HCT116 (cell line): ENCODE data around the gene THSD7B. TPM values are rescaled to one million over a fixed set of nuclear protein-coding genes. Genes with fewer than 3 reads are reported as not detected.

Source experiments
- ATAC-seq: fragments of 200-7000 bp; cut with Tn5 transposase; 2 replicates; pipeline ENCODE4 v1.9.1; 2020; ENCODE audit warnings: mild to moderate bottlenecking, moderate library complexity
- BruUV-seq: library from RNA; stranded (reverse); fragments of 400-500 nt; replicated peaks from 2 replicates; lab custom pipeline; 2021; lab: Mats Ljungman, UMichigan
- CTCF ChIA-PET: fragments of 300-600 bp; sonication (Branson Sonifier 250); formaldehyde crosslinking; loops from one replicate; lab custom pipeline; 2021; ENCODE audit warnings: antibody characterized with exemption; lab: Charles Lee
- POLR2A ChIA-PET: fragments of 300-600, 350-600 bp; sonication (Branson Sonifier 250); formaldehyde crosslinking; loops from one replicate; lab custom pipeline; 2021; ENCODE audit warnings: antibody characterized with exemption; lab: Charles Lee
- RAD21 ChIA-PET, 2 experiments: fragments of 300-600 bp; sonication (Branson Sonifier 250); formaldehyde crosslinking; loops; one replicate each; lab custom pipeline; 2023; ENCODE audit warnings: low total read pairs in 2 of 2; ENCODE audit not compliant: uncharacterized antibody in 2 of 2, unreplicated experiment in 2 of 2, low non-redundant PET in 1 of 2; lab: Charles Lee
- DNase-seq: peaks from one replicate; pipeline ENCODE4 v3.0.0-alpha.2; 2010; ENCODE audit warnings: low read depth, low spot score
- H2AFZ ChIP-seq: fragments of 200-600 bp; shearing (Covaris generic), sonication (generic); 2 replicates; pipeline ENCODE4 v1.6.1; 2017; ENCODE audit warnings: low read depth, mixed run types, mixed read lengths, antibody characterized with exemption, low read length; ENCODE audit not compliant: poor library complexity, severe bottlenecking
- H3K27ac ChIP-seq: 2 replicates; pipeline ENCODE4 v1.5.1; 2012; ENCODE audit warnings: low read depth, low read length
- H3K27me3 ChIP-seq: fragments of 200-600 bp; sonication (generic); 2 replicates; pipeline ENCODE4 v1.6.1; 2016; ENCODE audit warnings: mixed run types, low read length, mixed read lengths; ENCODE audit not compliant: insufficient read depth
- H3K36me3 ChIP-seq, 2 experiments: fragments of 200-500 bp in 1 of 2; fragments of 200-600 bp in 1 of 2; sonication (Bioruptor generic) in 1 of 2; sonication (generic) in 1 of 2; 2 replicates each; pipeline versions ENCODE4 v1.5.1 to v1.6.1; 2014 to 2016; ENCODE audit warnings: low read length in 2 of 2, inconsistent platforms in 1 of 2, mixed read lengths in 1 of 2, mixed run types in 1 of 2; ENCODE audit not compliant: insufficient read depth in 2 of 2, control insufficient read depth in 1 of 2
- H3K4me1 ChIP-seq, 2 experiments: fragments of 200-600 bp in 1 of 2; sonication (generic) in 1 of 2; 2 replicates each; pipeline versions ENCODE4 v1.5.1 to v1.6.1; 2012 to 2017; ENCODE audit warnings: low read length in 2 of 2, inconsistent platforms in 1 of 2, mild to moderate bottlenecking in 1 of 2, mixed read lengths in 1 of 2, mixed run types in 1 of 2, moderate library complexity in 1 of 2; ENCODE audit not compliant: insufficient read depth in 2 of 2, control insufficient read depth in 1 of 2
- H3K4me2 ChIP-seq: fragments of 200-600 bp; sonication (generic); 2 replicates; pipeline ENCODE4 v1.6.1; 2017; ENCODE audit warnings: mixed run types, low read length, mixed read lengths
- H3K4me3 ChIP-seq, 2 experiments: fragments of 200-600 bp in 1 of 2; sonication (generic) in 1 of 2; replicated peaks in 1 of 2; 2 replicates each; pipeline ENCODE4 v1.5.1; 2011 to 2016; ENCODE audit warnings: low read length in 2 of 2, control low read depth in 1 of 2, low read depth in 1 of 2, mild to moderate bottlenecking in 1 of 2, mixed read lengths in 1 of 2, mixed run types in 1 of 2
- H3K79me2 ChIP-seq: fragments of 200-600 bp; sonication (generic); 2 replicates; pipeline ENCODE4 v1.6.1; 2017; ENCODE audit warnings: mild to moderate bottlenecking, mixed run types, low read length, moderate library complexity, mixed read lengths; ENCODE audit not compliant: insufficient read depth
- H3K9ac ChIP-seq: fragments of 200-600 bp; sonication (generic); 2 replicates; pipeline ENCODE4 v1.6.1; 2016; ENCODE audit warnings: low read length, mixed read lengths
- H3K9me2 ChIP-seq: fragments of 200-600 bp; sonication (generic), shearing (Covaris generic); 2 replicates; pipeline ENCODE4 v1.6.1; 2017; ENCODE audit warnings: mixed run types, mild to moderate bottlenecking, moderate library complexity; ENCODE audit not compliant: insufficient read depth
- H3K9me3 ChIP-seq, 2 experiments: fragments of 200-500 bp in 1 of 2; fragments of 200-600 bp in 1 of 2; sonication (Bioruptor generic) in 1 of 2; sonication (generic) in 1 of 2; 2 replicates each; pipeline ENCODE4 v1.6.1; 2014 to 2017; ENCODE audit warnings: low read length in 2 of 2, mixed read lengths in 2 of 2, inconsistent platforms in 1 of 2, low read depth in 1 of 2, mild to moderate bottlenecking in 1 of 2, mixed run types in 1 of 2, moderate library complexity in 1 of 2; ENCODE audit not compliant: control insufficient read depth in 1 of 2, insufficient read depth in 1 of 2
- H4K20me1 ChIP-seq: fragments of 200-600 bp; sonication (generic), shearing (Covaris generic); 2 replicates; pipeline ENCODE4 v1.6.1; 2017; ENCODE audit warnings: mixed run types, mild to moderate bottlenecking, moderate library complexity; ENCODE audit not compliant: insufficient read depth
- CEBPB ChIP-seq: IDR thresholded peaks from 2 replicates; pipeline ENCODE4 v1.6.1; 2012; ENCODE audit warnings: low read depth
- ELF1 ChIP-seq: IDR thresholded peaks from 2 replicates; pipeline ENCODE4 v1.6.1; 2012; ENCODE audit warnings: low read depth, borderline replicate concordance
- FOSL1 ChIP-seq: IDR thresholded peaks from 2 replicates; pipeline ENCODE4 v1.6.1; 2012; ENCODE audit warnings: low read depth
- JUND ChIP-seq: IDR thresholded peaks from 2 replicates; pipeline ENCODE4 v1.6.1; 2012
- POLR2A ChIP-seq: IDR thresholded peaks from 2 replicates; pipeline ENCODE4 v1.7.0; 2011; ENCODE audit warnings: borderline replicate concordance; ENCODE audit not compliant: insufficient read depth, insufficient read length; ENCODE audit errors: extremely low read depth
- RAD21 ChIP-seq: IDR thresholded peaks from 2 replicates; pipeline ENCODE4 v1.6.1; 2012; ENCODE audit warnings: low read depth, mild to moderate bottlenecking
- SIN3A ChIP-seq: IDR thresholded peaks from 2 replicates; pipeline ENCODE4 v1.6.1; 2012; ENCODE audit warnings: low read depth
- SRF ChIP-seq: IDR thresholded peaks from 2 replicates; pipeline ENCODE4 v1.6.1; 2012; ENCODE audit warnings: low read depth
- YY1 ChIP-seq: IDR thresholded peaks from 2 replicates; pipeline ENCODE4 v1.6.1; 2011; ENCODE audit warnings: low read length, low read depth, moderate library complexity, mild to moderate bottlenecking; ENCODE audit not compliant: insufficient replicate concordance; ENCODE audit errors: extremely low read depth
- intact Hi-C: fragments of 100-400 bp; cut with micrococcal nuclease; formaldehyde crosslinking; loops from 2 replicates; pipeline ENCODE4 v1.10.0; 2022
- total RNA-seq: library from RNA; stranded (reverse); gene quantifications from one replicate; pipeline ENCODE4 v1.2.1, GENCODE V29; 2021; ENCODE audit not compliant: unreplicated experiment
- TF ChIP-seq, protein P1 (sequence below): IDR thresholded peaks from 2 replicates; pipeline ENCODE4 v1.6.1; 2012
- TF ChIP-seq, protein P2 (sequence below): IDR thresholded peaks from 2 replicates; pipeline ENCODE4 v1.6.1; 2011; ENCODE audit warnings: mild to moderate bottlenecking, low read length, moderate library complexity; ENCODE audit not compliant: insufficient replicate concordance; ENCODE audit errors: extremely low read depth
- TF ChIP-seq, protein P3 (sequence below): IDR thresholded peaks from 2 replicates; pipeline ENCODE4 v1.6.1; 2012; ENCODE audit warnings: low read depth

THSD7B gene
- total RNA-seq, 1 experiment from 2014 or later, result not detected

DNA sequence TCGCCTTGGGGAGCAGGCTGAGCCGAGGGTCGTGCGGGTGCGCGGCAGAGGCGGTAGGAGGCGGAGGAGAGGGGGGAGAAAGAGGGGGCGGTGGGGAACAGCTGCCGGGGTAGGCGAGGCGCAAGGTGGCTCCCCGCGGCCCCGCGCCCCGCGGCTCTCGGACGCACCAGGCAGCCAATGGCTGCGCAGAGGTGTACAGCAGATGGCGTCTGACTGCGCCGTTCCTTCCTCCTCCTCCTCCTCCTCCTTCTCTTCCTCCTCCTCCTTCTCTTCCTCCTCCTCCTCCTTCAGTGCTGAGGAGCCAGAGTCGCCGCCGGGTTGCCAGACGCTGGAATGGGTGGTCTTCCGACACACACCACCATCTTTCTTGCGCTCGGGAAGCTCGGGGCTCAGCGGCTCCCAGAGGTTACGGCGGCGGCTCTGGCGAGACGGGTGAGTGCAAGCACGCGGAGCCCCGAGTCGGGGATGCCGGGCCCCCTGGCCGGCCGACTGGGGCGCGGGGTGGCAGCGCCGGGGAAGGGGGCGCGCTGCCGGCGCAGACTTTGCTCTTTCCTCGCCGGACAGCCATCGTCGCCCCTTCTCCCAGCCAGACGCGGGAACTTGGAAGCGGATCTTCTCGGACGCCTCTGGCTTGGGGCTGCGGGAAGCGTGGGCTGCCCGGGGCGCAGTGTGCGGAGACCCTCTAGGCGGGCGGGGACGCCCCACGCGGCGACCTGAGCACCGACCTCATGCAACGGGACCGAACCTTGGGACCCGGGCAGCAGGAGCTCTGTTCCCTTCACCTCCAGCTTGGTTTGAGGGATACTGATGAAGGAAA is at the start of gene THSD7B (continued):
- no peak for TF ChIP-seq FOSL1
- TF ChIP-seq YY1, result no peak
- no peak for TF ChIP-seq JUND
- TF ChIP-seq ELF1, result no peak
- TF ChIP-seq CEBPB, result no peak

DNA sequence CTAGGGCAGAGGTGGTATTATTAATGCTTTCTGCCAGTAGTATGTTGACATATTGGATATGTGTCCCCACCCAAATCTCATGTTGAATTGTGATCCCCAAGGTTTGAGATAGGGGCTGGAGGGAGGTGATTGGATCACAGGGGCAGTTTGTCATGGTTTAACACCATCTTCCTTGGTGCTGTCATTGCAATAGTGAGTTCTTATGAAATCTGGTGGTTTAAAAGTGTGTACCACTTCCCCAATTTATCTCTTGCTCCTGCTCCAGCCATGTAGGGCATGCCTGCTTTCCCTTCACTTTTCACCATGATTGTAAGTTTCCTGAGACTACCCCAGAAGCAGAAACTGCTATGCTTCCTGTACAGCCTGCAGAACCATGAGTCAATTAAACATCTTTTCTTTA is 47.1 kb upstream of the THSD7B start:
- no peak overlapping the region for H3K27ac ChIP-seq
- DNase-seq, result no peak
- no peak overlapping the region for H2AFZ ChIP-seq
- no peak overlapping the region for H3K4me3 ChIP-seq
- ChIA-PET RAD21 (no interaction called here), POLR2A (no interaction called here)
- no peaks in the 10 kb centered on the region for H3K4me1 ChIP-seq
- intact Hi-C loops, result no loop called here
- H3K9me2 ChIP-seq, result no peaks in the 10 kb centered on the region
- no peaks in the 10 kb centered on the region for H3K36me3 ChIP-seq
- TF ChIP-seq, protein P1, sequence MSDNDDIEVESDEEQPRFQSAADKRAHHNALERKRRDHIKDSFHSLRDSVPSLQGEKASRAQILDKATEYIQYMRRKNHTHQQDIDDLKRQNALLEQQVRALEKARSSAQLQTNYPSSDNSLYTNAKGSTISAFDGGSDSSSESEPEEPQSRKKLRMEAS, result no peak
- TF ChIP-seq SRF (no peak), FOSL1 (no peak), RAD21 (no peak), SIN3A (no peak), YY1 (no peak), POLR2A (no peak)
- TF ChIP-seq, protein P2, sequence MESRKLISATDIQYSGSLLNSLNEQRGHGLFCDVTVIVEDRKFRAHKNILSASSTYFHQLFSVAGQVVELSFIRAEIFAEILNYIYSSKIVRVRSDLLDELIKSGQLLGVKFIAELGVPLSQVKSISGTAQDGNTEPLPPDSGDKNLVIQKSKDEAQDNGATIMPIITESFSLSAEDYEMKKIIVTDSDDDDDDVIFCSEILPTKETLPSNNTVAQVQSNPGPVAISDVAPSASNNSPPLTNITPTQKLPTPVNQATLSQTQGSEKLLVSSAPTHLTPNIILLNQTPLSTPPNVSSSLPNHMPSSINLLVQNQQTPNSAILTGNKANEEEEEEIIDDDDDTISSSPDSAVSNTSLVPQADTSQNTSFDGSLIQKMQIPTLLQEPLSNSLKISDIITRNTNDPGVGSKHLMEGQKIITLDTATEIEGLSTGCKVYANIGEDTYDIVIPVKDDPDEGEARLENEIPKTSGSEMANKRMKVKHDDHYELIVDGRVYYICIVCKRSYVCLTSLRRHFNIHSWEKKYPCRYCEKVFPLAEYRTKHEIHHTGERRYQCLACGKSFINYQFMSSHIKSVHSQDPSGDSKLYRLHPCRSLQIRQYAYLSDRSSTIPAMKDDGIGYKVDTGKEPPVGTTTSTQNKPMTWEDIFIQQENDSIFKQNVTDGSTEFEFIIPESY, result no peak
- TF ChIP-seq, protein P3, sequence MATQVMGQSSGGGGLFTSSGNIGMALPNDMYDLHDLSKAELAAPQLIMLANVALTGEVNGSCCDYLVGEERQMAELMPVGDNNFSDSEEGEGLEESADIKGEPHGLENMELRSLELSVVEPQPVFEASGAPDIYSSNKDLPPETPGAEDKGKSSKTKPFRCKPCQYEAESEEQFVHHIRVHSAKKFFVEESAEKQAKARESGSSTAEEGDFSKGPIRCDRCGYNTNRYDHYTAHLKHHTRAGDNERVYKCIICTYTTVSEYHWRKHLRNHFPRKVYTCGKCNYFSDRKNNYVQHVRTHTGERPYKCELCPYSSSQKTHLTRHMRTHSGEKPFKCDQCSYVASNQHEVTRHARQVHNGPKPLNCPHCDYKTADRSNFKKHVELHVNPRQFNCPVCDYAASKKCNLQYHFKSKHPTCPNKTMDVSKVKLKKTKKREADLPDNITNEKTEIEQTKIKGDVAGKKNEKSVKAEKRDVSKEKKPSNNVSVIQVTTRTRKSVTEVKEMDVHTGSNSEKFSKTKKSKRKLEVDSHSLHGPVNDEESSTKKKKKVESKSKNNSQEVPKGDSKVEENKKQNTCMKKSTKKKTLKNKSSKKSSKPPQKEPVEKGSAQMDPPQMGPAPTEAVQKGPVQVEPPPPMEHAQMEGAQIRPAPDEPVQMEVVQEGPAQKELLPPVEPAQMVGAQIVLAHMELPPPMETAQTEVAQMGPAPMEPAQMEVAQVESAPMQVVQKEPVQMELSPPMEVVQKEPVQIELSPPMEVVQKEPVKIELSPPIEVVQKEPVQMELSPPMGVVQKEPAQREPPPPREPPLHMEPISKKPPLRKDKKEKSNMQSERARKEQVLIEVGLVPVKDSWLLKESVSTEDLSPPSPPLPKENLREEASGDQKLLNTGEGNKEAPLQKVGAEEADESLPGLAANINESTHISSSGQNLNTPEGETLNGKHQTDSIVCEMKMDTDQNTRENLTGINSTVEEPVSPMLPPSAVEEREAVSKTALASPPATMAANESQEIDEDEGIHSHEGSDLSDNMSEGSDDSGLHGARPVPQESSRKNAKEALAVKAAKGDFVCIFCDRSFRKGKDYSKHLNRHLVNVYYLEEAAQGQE, result no peak
- TF ChIP-seq, all 23 proteins: peak for 0
- no peak overlapping the region for H3K4me2 ChIP-seq
- CTCF ChIA-PET, result no interaction called here
- no peak overlapping the region for H3K9ac ChIP-seq
- no TSS peak for BruUV-seq
- H3K9me3 ChIP-seq, result no peaks in the 10 kb centered on the region
- no peaks in the 10 kb centered on the region for H3K79me2 ChIP-seq
- ATAC-seq, result no peak
- no peaks in the 10 kb centered on the region for H4K20me1 ChIP-seq
- H3K27me3 ChIP-seq, result no peaks in the 10 kb centered on the region
